SU-DHL-6 (cell line): Measurements from ENCODE around the gene LIMCH1.

Experiments
- H2AFZ ChIP-seq: fragments of 200-600 bp; sonication (generic); 2 replicates; pipeline ENCODE4 v1.6.1; 2014; ENCODE audit warnings: low read depth, mild to moderate bottlenecking, moderate library complexity, mixed read lengths, antibody characterized with exemption, low read length; ENCODE audit not compliant: severe bottlenecking
- H3F3A ChIP-seq: fragments of 200-600 bp; shearing (Covaris generic); 2 replicates; pipeline ENCODE4 v1.6.0; 2016; ENCODE audit warnings: antibody characterized with exemption, mild to moderate bottlenecking; ENCODE audit not compliant: insufficient read depth
- H3K27ac ChIP-seq: fragments of 200-600 bp; sonication (generic); 2 replicates; pipeline ENCODE4 v1.5.1; 2016; ENCODE audit warnings: low read depth, mild to moderate bottlenecking, low read length, moderate library complexity, mixed read lengths
- H3K27me3 ChIP-seq: fragments of 200-600 bp; sonication (generic), shearing (Covaris generic); 2 replicates; pipeline ENCODE4 v1.6.0; 2014; ENCODE audit warnings: mild to moderate bottlenecking, low read length
- H3K36me3 ChIP-seq: fragments of 200-600 bp; sonication (generic); 2 replicates; pipeline ENCODE4 v1.6.1; 2014; ENCODE audit warnings: mild to moderate bottlenecking, low read length, mixed read lengths
- H3K4me2 ChIP-seq: fragments of 300-600, 200-600 bp; shearing (Covaris generic), sonication (generic); 2 replicates; pipeline ENCODE4 v1.6.0; 2014; ENCODE audit warnings: low read length, low read depth, mild to moderate bottlenecking; ENCODE audit not compliant: poor library complexity, severe bottlenecking
- H3K4me3 ChIP-seq: fragments of 200-600 bp; sonication (generic); 2 replicates; pipeline ENCODE4 v1.5.1; 2014; ENCODE audit warnings: antibody characterized with exemption, low read length, mild to moderate bottlenecking, mixed read lengths; ENCODE audit not compliant: insufficient read depth, poor library complexity, severe bottlenecking
- H3K79me2 ChIP-seq: fragments of 200-600 bp; sonication (generic); 2 replicates; pipeline ENCODE4 v1.6.1; 2014; ENCODE audit warnings: mild to moderate bottlenecking, low read length, moderate library complexity; ENCODE audit not compliant: insufficient read depth
- H3K9ac ChIP-seq: fragments of 200-600 bp; sonication (generic); 2 replicates; pipeline ENCODE4 v1.7.0; 2014; ENCODE audit warnings: mild to moderate bottlenecking, low read length
- H3K9me2 ChIP-seq: fragments of 200-600 bp; sonication (generic); replicated peaks from 2 replicates; pipeline ENCODE4 v1.6.1; 2014; ENCODE audit warnings: low read length; ENCODE audit not compliant: insufficient read depth
- H3K9me3 ChIP-seq: fragments of 200-600 bp; sonication (generic); 2 replicates; pipeline ENCODE4 v1.6.1; 2014; ENCODE audit warnings: low read length, mixed read lengths; ENCODE audit not compliant: insufficient read depth
- H4K20me1 ChIP-seq: fragments of 200-600 bp; sonication (generic); 2 replicates; pipeline ENCODE4 v1.6.1; 2014; ENCODE audit warnings: low read depth, mild to moderate bottlenecking, antibody characterized with exemption, low read length, moderate library complexity, mixed read lengths
- EZH2phosphoT487 ChIP-seq: fragments of 200-600 bp; sonication (generic), shearing (Covaris generic); conservative IDR thresholded peaks from 2 replicates; pipeline ENCODE4 v1.6.1; 2018; ENCODE audit warnings: mild to moderate bottlenecking, antibody characterized with exemption, low read length, moderate library complexity, mixed read lengths
- TF ChIP-seq, protein P1 (sequence below): fragments of 200-600 bp; sonication (generic); IDR thresholded peaks from one replicate; pipeline ENCODE4 v1.5.1; 2017; ENCODE audit warnings: antibody characterized with exemption, mild to moderate bottlenecking, low read length, moderate library complexity; ENCODE audit not compliant: insufficient read depth, poor library complexity, severe bottlenecking

Gene LIMCH1

DNA sequence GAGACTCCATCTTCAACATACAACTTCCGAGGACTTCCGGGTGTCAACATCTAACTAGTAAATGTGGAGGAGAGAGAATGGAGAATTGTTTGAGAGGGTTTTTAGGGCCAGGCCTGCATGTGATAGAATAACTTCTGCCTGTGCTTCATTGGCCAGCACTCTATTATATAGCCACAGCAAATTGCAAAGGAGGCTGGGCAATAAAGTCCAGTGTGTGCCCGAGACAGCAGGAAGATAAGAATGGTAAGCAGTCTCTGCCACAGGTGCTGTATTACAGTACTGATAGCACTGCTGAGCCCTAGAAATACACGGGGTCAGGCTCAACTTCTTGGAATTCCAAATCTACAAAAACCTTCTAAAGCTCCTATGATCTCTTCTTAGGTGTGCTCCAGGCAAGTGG, 20.8 kb upstream of the LIMCH1 start:
- Histone ChIP-seq H3K9ac (no peak overlapping the region), H3K27me3 (no peaks in the 10 kb centered on the region), H3K9me2 (no peaks in the 10 kb centered on the region), H3F3A (no peaks in the 10 kb centered on the region), H4K20me1 (no peaks in the 10 kb centered on the region), H3K9me3 (no peaks in the 10 kb centered on the region), H3K27ac (no peak overlapping the region), H3K36me3 (no peaks in the 10 kb centered on the region), H3K4me3 (no peak overlapping the region), H3K79me2 (no peaks in the 10 kb centered on the region), H2AFZ (no peak overlapping the region), H3K4me2 (no peak overlapping the region)
- TF ChIP-seq, protein P1, sequence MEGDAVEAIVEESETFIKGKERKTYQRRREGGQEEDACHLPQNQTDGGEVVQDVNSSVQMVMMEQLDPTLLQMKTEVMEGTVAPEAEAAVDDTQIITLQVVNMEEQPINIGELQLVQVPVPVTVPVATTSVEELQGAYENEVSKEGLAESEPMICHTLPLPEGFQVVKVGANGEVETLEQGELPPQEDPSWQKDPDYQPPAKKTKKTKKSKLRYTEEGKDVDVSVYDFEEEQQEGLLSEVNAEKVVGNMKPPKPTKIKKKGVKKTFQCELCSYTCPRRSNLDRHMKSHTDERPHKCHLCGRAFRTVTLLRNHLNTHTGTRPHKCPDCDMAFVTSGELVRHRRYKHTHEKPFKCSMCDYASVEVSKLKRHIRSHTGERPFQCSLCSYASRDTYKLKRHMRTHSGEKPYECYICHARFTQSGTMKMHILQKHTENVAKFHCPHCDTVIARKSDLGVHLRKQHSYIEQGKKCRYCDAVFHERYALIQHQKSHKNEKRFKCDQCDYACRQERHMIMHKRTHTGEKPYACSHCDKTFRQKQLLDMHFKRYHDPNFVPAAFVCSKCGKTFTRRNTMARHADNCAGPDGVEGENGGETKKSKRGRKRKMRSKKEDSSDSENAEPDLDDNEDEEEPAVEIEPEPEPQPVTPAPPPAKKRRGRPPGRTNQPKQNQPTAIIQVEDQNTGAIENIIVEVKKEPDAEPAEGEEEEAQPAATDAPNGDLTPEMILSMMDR: no peak

DNA sequence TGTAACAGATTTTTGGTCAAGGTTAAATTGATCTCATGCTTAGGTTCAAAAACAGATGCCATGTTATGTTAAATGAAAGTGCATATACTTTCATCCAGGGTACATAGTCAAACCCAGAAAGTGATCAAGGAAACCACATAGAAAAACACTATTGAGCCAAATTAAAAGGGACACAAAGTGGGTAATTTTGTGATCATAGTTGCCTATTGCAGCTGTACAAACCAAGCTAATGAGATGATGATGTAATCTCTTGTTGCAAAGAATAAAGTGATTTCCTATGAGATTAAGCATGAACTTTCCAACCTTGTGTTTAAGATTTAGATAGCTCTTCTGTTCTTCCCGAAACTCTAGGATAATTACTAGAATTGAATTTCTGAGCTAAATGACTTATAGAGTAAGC, 20.2 kb upstream of the LIMCH1 start:
- no peaks in the 10 kb centered on the region for H3K79me2 ChIP-seq
- no peak overlapping the region for H3K4me2 ChIP-seq
- H4K20me1 ChIP-seq: no peaks in the 10 kb centered on the region
- H3K27me3 ChIP-seq: no peaks in the 10 kb centered on the region
- no peaks in the 10 kb centered on the region for H3K9me3 ChIP-seq
- H3K27ac ChIP-seq: no peak overlapping the region
- H3K9me2 ChIP-seq: no peaks in the 10 kb centered on the region
- H3K36me3 ChIP-seq: no peaks in the 10 kb centered on the region
- no peak overlapping the region for H3K9ac ChIP-seq
- H3K4me3 ChIP-seq: no peak overlapping the region
- no peak for TF ChIP-seq EZH2phosphoT487
- TF ChIP-seq, protein P1: no peak
- H3F3A ChIP-seq: no peaks in the 10 kb centered on the region
- no peak overlapping the region for H2AFZ ChIP-seq

DNA sequence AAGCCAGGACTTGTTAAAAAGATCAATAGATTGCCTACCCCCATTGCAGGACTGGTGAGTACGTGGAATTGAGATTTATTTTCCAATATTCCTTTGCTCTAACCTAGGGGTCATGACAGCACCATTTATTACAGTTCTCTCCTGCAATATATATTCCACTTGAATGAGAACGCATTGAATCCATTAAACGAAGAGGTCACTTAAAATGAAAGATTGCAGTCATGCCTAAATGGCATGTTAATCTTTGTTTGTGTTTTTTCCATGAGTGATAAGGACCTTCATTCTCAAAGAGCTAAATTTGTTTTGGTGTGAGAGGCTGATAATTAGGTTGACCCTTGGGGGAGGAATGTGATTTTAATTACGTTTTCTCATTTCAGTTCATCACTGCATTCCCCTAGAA, 13.5 kb upstream of the LIMCH1 start:
- no peaks in the 10 kb centered on the region for H3K9me3 ChIP-seq
- no peaks in the 10 kb centered on the region for H4K20me1 ChIP-seq
- H3K27ac ChIP-seq: no peak overlapping the region
- no peak overlapping the region for H3K9ac ChIP-seq
- no peak overlapping the region for H3K4me2 ChIP-seq
- no peaks in the 10 kb centered on the region for H3K36me3 ChIP-seq
- H2AFZ ChIP-seq: no peak overlapping the region
- no peaks in the 10 kb centered on the region for H3K27me3 ChIP-seq
- H3K9me2 ChIP-seq: no peaks in the 10 kb centered on the region
- H3K4me3 ChIP-seq: no peak overlapping the region
- H3K79me2 ChIP-seq: no peaks in the 10 kb centered on the region
- TF ChIP-seq, protein P1: no peak
- TF ChIP-seq EZH2phosphoT487: no peak
- H3F3A ChIP-seq: no peaks in the 10 kb centered on the region

DNA sequence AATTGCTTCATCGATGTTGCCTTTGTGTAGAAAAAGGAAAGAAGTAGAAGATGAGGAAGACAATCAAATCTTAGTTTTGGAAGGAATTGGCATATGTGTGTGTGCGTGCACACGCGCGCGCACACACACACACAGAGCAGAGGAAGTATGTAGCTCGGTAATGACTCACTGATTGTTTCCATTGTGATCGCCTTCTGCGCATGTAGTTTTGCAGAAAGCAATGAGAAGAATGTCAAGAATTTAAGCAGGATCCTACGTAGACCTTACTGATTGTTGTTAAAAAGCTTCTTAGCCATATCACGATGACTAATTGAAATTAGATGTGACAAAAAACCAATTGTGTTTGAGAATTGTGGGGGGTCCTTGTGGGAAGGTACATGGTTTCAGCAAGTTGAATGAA, 12.8 kb upstream of the LIMCH1 start:
- Histone ChIP-seq H3K27me3 (no peaks in the 10 kb centered on the region), H3K4me3 (no peak overlapping the region), H3K9ac (no peak overlapping the region), H3K79me2 (no peaks in the 10 kb centered on the region), H3K4me2 (no peak overlapping the region), H3K9me2 (no peaks in the 10 kb centered on the region), H3K27ac (no peak overlapping the region), H3K9me3 (no peaks in the 10 kb centered on the region), H2AFZ (no peak overlapping the region), H3F3A (no peaks in the 10 kb centered on the region), H4K20me1 (no peaks in the 10 kb centered on the region), H3K36me3 (no peaks in the 10 kb centered on the region)
- TF ChIP-seq, protein P1: no peak
- TF ChIP-seq EZH2phosphoT487: no peak
